NCI-H1694 treated with DMSO at 0.1 percent for 48 hours (cell line): ENCODE data around the gene LSR.
"Not testable (repeated sequence)": the region's sequence is repeated elsewhere in the genome, so short reads cannot be mapped to it uniquely, and the experiment has no call there.

ENCODE experiments used
- DNase-seq: peaks from one replicate; lab custom pipeline; 2025; lab: John Stamatoyannopoulos, UW

LSR gene

DNA sequence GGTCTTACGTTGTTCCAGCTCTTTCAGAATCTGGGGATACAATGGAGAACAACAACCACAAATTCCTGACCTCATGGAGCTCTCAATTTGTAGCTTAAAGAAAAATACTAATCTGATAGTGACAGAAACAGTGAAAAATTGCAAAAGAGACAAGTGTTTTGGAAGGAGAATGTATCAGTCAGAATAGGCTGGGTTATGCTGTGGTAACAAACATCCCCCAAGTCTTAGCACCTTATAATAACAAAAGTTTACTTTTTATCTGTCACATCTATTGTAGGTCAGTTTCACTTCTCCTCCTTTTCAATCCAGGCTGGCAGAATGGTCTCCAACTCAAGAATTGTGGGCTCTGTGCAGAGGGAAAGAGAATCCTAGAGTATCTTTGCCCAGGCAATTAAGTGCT, 29.8 kb upstream of the LSR start:
- no peak for DNase-seq

DNA sequence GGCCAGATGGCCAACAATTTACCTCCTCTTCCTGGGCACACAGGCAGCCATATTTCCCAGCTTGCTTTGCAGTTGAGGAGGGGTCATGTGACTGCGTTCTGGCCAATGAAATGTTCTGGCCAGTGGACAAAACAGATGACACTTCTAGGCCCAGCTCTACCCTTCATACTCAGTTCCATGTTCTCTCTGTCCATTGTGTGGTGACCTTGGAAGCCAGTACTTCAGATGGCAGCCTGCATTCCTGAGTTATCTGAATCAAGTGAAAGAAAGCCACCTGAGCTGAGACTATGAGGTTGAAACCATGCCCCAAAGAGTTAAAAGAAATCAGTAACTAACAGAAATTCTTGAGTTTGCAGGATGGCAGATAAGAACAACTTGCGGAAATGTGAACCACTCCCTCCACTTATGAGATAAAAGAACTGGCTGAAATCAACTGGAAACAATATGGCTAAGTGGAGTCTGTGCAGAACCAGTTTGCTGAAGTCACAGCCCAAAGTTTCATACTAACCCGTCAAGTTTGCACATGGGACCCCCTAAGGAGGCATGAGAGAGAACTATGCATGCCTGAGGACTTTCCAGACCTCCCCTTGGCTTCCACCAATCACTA, 28.4 kb upstream of the LSR start:
- DNase-seq: no peak

DNA sequence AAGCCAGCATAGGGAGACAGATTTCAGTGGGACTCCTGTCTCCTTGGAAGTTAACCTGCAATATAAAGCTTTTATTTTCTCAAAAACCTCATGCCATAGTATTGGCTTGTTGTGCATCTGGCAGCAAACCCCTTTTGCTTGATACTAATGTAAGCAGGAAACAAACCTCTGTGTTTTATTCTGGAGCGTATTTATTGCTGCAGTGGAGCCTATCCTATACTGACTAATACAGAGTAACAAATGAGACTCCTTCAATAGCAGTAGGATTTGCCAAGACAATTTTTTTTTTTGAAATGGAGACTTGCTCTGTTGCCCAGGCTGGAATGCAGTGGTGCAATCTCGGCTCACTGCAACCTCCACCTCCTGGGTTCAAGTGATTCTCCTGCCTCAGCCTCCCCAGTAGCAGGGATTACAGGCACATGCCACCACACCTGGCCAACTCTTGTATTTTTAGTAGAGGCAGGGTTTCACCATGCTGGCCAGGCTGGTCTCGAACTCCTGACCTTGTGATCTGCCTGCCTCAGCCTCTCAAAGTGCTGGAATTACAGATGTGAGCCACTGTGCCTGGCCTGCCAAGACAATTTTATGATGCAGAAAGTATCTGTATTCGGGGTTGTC, 27.7 kb upstream of the LSR start:
- DNase-seq: not testable (repeated sequence)

DNA sequence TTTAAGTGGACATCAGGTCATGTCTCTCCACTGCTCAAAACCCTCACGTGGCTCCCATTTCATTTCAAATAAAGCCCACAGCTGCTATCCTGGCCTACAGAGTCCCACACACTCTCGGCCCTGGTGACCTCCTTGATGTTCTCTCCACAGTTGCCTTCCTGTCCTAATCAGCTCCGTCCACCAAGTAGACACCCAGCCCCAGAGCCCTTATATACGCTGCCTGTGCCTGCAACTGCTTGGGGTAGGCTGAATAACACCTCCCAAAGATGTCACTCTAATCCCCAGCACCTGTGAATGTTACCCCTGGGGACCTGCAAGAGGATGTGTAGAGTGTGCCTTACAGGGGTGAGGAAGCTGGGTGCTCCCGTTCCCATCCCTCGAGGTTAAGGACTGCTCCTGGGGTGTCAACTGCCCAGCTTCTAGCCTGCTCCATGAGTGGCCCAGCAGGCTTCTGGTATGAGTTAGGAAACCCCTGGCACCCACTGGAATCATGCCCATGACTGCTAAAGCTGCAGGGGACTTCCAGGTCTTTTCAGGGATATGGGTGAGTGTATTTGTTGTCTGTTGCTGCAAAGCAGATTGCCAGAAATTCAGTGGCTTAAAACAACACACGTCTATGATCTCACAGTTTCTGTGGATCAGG, 26.3 kb upstream of the LSR start:
- no peak for DNase-seq

DNA sequence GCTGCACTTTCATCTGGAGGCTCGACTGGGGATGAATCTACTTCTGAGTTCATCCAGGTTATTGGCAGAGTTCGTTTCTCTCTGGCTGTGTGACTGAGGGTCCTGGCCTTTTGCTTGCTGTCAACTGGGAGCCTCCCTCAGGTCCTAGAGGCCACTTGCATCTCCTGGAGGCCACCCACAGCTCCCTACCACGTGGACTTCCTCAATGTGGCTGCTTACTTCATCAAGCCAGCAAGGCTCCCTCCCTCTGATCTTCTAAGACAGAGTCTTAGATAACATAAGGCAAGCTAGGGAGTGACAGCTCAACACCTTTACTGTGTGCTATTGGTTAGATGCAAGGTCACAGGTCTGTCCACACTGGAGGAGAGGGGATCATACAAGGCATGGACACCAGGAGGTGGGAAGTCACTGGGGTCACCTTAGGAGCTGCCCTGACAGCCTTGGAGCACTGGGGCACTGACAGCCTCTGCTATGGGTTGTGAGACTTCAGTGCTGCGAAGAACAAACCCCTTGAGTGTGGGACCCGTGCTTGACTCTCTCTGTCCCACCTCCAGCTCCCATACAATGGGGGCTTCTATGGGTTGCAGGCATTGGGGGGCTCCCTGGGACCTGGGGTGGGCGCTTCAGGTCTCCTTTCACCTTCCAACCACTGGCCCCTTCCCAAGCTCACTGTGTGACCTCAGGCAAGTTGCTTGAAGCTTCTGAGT, 25.6 kb upstream of the LSR start:
- DNase-seq: no peak

DNA sequence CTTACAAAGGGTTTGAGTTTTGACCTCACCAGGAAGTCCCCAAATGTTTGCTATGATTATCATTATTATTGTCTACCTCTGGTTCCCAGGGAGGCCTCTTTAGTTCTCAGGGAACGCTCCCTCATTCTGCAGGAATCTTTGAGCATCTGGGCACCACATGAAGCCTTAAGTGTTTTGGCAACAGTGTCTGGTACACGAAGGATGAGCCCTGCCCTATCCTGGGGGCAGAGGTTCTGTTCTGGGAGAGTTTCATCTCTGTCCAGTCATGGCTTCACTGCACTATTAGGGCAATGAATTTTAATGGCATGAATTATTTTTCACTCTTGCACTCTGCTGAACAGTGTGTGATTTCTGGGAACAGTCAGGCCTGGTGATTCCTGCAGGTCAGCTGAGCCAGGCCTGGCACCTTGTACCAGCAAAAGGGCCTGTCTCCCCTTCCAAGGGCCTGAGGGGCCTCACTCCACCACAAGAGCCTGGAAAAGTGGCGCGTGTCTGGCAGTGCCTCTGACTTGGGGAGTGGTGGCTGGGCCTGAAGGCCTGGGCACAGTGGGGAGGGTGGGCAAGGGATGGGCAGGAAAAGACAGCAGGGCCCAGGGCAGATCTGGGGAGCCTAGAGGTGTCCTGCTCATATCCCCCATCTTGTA, 24.8 kb upstream of the LSR start:
- no peak for DNase-seq

DNA sequence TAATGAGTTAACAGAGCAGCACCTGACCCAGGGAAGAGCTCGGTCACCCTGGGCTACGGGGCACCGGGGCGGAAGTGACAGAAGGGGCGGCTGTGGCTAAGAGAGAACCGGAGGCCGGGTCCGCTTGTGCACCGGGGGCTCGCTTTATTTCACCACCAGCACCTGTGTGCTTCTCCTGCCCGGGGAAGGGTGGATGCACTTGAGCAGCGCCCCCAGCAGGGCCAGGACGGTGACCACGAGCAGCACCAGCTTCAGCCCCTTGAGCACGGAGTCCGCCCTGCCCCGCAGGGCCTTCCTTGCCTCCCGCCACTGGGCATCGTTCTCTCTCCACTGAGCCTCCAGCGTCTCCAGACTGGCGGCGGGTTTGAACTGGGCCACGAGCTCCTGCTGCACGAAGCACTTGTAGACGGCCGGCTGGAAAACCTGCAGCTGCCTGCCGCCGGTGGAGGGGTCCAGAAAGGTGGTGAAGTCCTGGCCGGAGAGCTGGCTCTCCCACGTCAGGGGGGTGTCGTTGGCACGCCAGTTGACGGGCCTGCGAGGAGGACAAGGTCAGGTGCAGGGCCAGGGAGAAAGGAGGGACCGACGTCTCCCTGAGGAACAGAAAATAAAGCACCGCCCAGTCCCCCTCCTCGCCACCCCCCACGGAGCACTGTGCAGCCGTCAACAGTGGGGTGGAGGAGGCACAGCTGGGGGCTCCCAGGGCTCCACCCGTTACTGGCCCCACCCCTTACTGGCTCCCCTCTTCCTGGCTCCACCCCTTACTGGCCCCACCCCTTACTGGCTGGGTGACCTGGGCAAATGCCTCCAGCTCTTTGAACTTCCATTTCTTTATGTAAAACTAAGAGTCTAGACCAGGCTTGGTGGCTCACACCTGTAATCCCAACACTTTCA, 23.9 kb upstream of the LSR start:
- DNase-seq: no peak

DNA sequence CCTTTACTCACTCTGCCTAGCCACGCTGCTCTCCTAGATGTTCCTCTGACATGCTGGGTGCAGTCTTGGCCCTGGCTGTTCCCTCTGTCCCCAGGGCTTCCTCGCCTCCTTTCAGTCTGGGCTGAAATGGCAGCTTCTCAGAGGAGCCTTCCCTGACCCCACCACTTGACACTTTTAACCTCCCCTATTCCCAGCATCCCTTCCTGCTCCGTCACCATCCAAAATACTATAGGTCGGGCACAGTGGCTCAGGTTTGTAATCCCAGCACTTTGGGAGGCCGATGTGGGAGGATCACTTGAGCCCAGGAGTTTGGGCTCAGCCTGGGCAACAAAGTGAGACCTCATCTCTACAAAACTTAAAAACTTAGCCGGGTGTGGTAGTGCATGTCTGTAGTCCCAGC, 22.9 kb upstream of the LSR start:
- DNase-seq: no peak

DNA sequence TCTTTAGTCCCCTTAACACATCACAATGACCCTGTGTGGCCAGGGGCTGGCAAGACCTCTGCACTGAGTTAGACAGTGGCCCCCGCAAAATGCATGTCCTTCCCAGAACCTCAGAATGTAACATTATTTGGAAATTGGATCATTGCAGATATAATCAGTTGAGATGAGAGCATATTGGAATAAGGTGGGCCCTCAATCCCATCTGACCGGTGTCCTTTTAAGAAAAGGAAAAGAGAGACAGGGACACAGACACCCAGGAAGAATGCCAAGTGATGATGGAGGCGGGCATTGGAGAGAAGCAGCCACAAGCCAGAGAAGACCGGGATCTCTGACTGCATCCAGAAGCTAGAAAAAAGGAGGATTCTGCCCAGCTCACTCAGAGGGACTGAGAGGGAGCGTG, 22.1 kb upstream of the LSR start:
- DNase-seq: no peak

DNA sequence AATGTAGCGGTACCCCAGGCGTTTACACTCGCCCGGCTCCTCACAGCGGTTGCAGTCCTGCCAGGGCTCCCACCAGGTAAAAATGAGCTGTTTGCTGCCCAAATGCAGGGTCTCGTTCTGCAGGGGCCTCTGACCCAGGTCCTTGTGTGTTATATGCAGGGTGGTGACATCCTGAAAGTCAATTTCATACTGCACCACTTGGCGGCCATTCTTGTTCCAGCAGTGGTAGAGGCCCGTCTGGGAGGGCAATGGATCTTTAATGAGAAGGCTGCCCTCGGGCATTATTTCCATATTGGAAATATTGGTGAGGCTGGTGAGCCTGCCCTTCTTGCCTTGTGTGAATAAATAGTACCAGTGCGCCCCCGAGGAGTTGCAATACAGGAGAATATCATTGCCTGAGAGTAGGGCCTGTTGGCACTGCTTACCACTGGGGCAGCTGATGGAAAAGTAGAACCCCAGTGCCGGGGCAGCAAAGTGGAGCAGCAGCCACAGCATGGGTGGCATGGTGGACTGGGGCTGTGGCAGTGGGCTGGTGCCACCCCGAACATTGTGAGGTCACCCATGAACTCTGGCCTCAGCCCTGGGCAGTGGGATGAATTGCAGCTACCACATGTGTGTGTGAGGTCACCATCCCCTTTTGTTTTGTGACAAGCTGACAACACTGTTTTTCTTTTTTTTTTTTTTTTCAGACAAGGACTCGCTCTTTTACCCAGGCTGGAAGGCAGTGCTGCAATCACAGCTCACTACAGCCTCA, 20.4 kb upstream of the LSR start, which contains the start of gene FAM187B:
Gene FAM187B (minus strand): TSS at position 563 of the 754 bp plus-strand sequence. CDS start 59 bp downstream, at position 504.
- no peak for DNase-seq

DNA sequence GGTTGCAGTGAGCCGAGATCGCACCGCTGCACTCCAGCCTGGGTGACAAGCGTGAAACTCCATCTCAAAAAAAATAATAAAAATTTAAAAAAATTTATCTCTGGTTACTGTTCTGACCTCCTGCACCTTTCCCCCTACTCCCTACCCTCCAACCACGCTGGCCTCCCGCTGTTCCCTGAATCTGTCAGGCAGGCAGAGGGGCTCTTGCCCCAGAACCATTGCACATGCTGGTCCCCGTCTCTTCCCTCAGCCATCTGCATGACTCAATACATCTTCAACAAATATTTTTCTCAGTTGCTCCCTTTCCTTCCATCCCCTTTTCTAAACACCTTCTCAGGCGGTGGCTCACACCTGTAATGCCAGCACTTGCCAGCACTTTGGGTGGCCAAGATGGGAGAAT, 19.2 kb upstream of the LSR start:
- DNase-seq: no peak

DNA sequence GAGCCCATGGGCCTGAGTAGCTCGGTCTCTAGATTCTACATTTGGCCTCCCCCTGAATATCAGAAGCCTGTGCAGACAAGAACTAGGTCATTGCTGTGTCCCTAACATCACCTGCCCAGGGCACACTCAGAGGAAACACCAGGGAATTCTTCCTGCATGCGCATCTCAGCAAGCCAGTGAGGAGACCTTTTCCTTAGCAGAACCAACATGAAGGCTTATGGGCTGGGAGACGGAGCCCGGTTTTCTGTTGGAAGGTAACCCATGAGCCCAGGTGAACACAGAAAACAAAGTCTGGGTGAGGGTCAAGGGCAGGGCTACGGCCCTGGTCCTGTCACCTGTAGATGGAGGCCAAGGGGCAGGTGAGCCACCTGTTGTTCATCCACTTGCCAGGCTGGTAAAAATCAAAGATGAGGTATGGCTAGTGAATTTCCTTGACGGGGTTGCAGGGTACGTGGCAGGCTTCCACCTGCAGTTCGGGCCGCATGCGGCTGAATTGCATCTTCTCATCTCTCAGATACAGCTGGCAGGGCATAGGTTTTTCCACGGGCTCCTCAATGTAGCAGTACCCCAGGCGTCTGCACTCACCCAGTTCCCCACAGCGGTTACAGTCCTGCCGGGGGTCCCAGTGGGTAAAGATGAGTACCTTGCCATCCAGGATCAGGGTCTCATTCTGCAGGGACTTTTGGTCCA, 16.7 kb upstream of the LSR start:
- DNase-seq: no peak

DNA sequence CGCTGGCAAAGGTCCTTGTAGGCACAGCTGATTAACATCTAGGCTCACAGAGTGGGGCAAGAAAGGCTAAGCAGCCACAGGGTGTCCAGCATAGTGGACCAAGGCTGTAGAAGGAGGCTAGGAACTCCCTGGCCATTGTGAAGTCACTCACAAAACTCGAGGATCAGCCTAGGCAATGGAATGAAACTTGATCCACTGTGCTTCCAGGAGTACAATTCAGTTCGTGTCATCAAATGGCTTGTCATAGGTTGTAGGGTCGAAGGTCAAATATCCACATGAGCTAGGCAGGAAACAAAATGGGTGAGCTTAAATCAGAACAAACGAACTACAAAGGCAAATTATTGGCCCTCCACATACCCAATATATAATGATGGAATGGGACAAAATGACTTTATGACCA, 15.9 kb upstream of the LSR start:
- DNase-seq: no peak

DNA sequence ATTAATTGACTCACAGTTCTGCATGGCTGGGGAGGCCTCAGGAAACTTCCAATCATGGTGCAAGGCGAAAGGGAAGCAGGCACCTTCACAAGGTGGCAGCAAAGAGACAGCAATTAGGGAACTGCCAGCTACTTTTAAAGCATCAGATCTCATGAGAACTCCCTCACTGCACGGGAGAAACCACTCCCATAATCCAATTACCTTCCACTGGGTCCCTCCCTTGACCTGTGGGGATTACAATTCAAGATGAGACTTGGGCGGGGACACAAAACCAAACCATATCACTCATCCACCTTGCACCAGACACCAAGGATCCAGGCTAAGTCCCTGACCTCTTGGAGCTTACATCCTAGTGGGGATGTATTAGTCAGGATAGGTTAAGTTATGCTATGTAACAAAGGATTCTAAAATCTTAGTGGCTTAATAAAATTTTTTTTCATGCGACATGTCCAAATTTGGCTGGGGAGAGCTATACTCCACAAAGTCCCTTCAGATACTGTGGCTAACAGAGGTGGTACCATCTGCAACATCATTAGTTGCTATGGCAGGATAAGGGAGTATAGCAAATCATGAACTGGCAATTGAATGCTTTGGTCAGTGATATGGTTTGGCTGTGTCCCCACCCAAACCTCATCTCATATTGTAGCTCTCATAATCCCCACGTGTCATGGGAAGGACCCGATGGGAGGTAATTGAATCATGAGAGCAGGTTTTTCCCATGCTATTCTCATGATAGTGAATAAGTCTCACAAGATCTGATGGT, 12.0 kb upstream of the LSR start:
- no peak for DNase-seq

DNA sequence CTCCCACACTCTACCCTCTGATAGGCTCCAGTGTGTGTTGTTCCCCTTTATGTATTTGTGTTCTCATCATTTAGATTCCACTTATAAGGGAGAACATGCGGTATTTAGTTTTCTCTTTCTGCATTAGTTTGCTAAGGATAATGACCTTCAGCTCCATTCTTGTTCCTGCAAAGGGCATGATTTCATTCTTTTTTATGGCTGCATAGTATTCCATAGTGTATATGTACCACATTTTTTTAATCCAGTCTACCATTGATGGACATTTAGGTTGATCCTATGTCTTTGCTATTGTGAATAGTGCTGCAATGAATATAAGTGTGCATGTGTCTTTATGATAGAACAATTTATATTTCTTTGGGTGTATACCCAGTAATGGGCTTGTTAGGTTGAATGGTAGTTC, 9.2 kb upstream of the LSR start:
- DNase-seq: not testable (repeated sequence)

DNA sequence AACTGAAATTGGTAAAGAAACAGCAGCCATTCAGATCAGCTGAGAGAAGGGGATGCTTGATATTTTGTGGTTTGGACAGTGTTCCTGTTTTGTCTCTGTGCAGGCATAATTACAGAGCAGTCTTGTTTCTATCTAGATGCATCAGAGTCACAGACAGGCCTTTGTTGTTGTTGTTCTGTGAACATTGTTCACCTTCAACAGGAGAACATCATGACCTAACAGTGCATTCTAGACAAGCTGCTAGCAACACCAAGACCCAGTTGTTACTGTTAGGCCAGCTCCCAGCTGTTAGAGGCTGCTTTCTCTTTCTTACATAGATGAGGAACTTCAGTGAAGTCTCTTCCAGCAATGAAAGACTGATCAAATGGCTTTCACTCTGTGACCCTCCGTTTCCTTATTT, 8.5 kb upstream of the LSR start:
- no peak for DNase-seq

DNA sequence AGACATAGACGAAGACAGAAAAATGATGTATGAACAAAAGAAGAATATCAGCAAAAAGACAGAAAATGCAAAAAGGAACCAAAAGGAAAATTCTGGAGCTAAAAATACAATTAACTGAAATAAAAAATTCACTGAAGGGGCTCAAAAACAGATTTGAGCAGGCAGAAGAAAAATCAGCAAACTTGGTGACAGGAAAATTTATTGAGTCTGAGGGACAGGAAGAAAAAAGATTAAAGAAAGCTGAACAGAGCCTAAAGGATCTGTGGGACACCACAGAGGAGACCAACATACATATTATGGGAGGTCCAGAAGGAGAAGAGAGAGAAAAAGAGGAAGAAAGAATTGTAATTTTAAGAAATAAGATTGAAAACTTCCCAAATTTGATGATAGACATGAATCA, 7.4 kb upstream of the LSR start:
- no peak for DNase-seq

DNA sequence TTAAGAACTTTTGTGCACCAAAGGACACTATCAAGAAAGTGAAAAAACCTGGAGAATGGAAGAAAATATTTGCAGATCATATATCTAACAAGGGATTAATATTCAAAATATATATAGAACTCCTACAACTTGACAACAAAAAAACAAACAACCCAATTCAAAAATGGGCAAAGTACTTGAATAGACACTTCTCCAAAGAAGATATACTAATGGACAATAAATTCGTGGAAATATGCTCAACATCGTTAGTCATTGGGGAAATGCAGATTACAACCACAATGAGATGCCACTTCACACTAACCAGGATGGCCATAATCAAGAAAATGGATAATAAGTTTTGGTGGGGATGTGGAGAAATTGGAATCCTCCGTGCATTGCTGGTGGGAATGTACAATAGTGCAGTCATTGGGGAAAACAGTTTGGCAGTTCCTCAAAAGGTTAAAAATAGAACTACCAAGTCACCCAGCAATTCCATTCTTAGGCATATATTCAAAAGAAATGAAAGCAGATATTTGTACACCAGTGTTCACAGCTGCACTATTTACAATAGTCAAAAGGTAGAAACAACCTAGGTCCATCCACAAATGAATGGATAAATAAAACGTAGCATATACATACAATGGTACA, 2.2 kb upstream of the LSR start:
- DNase-seq: no peak
